HPDE6-E6E7 (cell line): ENCODE measurements around the gene SLC4A3.
"Not testable (repeated sequence)": the region's sequence is repeated elsewhere in the genome, so short reads cannot be mapped to it uniquely, and the experiment has no call there.

Experiments used
- DNase-seq: peaks from one replicate; pipeline ENCODE4 v3.0.0; 2011; ENCODE audit warnings: missing footprints; ENCODE audit errors: extremely low spot score

SLC4A3 gene

GRCh38 chr2:219679041-219679440 lies 51.6 kb downstream of the SLC4A3 start:
- DNase-seq: no peak

GRCh38 chr2:219679571-219679970 lies 52.1 kb downstream of the SLC4A3 start:
- DNase-seq: no peak

GRCh38 chr2:219680958-219681693 lies 53.7 kb downstream of the SLC4A3 start:
- no peak for DNase-seq

- no peak for DNase-seq
These were observed 54.4 kb downstream of the SLC4A3 start for GRCh38 chr2:219681694-219682300.

GRCh38 chr2:219683474-219683873 lies 56.0 kb downstream of the SLC4A3 start:
- not testable (repeated sequence) for DNase-seq

- DNase-seq: peak; percentile 88
These were observed 57.6 kb downstream of the SLC4A3 start for GRCh38 chr2:219684721-219685689.

GRCh38 chr2:219687272-219687671 lies 59.8 kb downstream of the SLC4A3 start:
- DNase-seq: no peak

GRCh38 chr2:219687882-219688559 lies 60.6 kb downstream of the SLC4A3 start:
- DNase-seq: no peak

- DNase-seq: no peak
These were observed 61.4 kb downstream of the SLC4A3 start for GRCh38 chr2:219688560-219689445.

GRCh38 chr2:219689676-219690628 lies 62.5 kb downstream of the SLC4A3 start:
- no peak for DNase-seq

- DNase-seq: no peak
These were observed 64.1 kb downstream of the SLC4A3 start for GRCh38 chr2:219691571-219691970.
